K562 (cell line): ENCODE data around the gene ABR. TPM values are rescaled to one million over a fixed set of nuclear protein-coding genes. Genes with fewer than 3 reads are reported as not detected.

Experiments used
- ATAC-seq: fragments of 200-7000 bp; cut with Tn5 transposase; 3 replicates; pipeline ENCODE4 v1.9.1; 2020; ENCODE audit warnings: moderate library complexity
- BruUV-seq: library from RNA; stranded (reverse); fragments of 400-500 nt; replicated peaks from 2 replicates; lab custom pipeline; 2021; lab: Mats Ljungman, UMichigan
- CTCF ChIA-PET: fragments of 300-600 bp; formaldehyde crosslinking; extraction: SDS; loops from one replicate; lab custom pipeline; 2021; ENCODE audit warnings: low intra/inter-chr PET ratio; lab: Yijun Ruan, JAX
- POLR2A ChIA-PET: fragments of 300-600, 350-650 bp; sonication (Branson Sonifier 250); formaldehyde crosslinking; extraction: SDS; loops from one replicate; lab custom pipeline; 2021; ENCODE audit warnings: antibody characterized with exemption, inconsistent platforms; lab: Yijun Ruan, JAX
- DNase-seq, 4 experiments: peaks; one replicate each; pipeline versions ENCODE4 v3.0.0 to v3.0.0-alpha.2; 2011 to 2018; ENCODE audit warnings: low spot score in 3 of 4, mixed read lengths in 3 of 4; ENCODE audit errors: extremely low read depth in 1 of 4
- FAIRE-seq: peaks from 2 replicates; lab custom pipeline; 2011; peaks lifted over from hg19 to GRCh38; lab: Jason Lieb, UNC
- H2AFZ ChIP-seq: 2 replicates; pipeline ENCODE4 v1.6.0; 2011; ENCODE audit warnings: low read depth, low read length, control low read depth, inconsistent platforms
- H3K27ac ChIP-seq: fragments of 200-600 bp; 3 replicates; pipeline ENCODE4 v1.8.0; 2011; ENCODE audit warnings: low read depth, mild to moderate bottlenecking, control low read depth, inconsistent platforms, low read length, moderate library complexity, mixed read lengths; ENCODE audit errors: extremely low read depth
- H3K27me3 ChIP-seq, 2 experiments: fragments of 300-600 bp in 1 of 2; 2 replicates in 1 of 2; 3 replicates in 1 of 2; pipeline versions ENCODE4 v1.6.0 to v1.8.0; 2011; ENCODE audit warnings: inconsistent platforms in 2 of 2, low read length in 2 of 2, mild to moderate bottlenecking in 1 of 2, mixed read lengths in 1 of 2, moderate library complexity in 1 of 2; ENCODE audit not compliant: control insufficient read depth in 2 of 2, insufficient read depth in 2 of 2
- H3K36me3 ChIP-seq: fragments of 300-600 bp; 3 replicates; pipeline ENCODE4 v1.8.0; 2011; ENCODE audit warnings: mild to moderate bottlenecking, low read length, inconsistent platforms; ENCODE audit not compliant: control insufficient read depth, insufficient read depth
- H3K4me1 ChIP-seq, 2 experiments: fragments of 200-600 bp in 1 of 2; replicated peaks in 1 of 2; 2 replicates in 1 of 2; 3 replicates in 1 of 2; pipeline versions ENCODE4 v1.5.1 to v1.8.0; 2011; ENCODE audit warnings: inconsistent platforms in 2 of 2, low read length in 2 of 2, mild to moderate bottlenecking in 1 of 2, mixed read lengths in 1 of 2, moderate library complexity in 1 of 2; ENCODE audit not compliant: control insufficient read depth in 2 of 2, insufficient read depth in 2 of 2
- H3K4me2 ChIP-seq: 2 replicates; pipeline ENCODE4 v1.6.1; 2011; ENCODE audit warnings: low read length, control low read depth, inconsistent platforms, mixed read lengths; ENCODE audit not compliant: insufficient read depth
- H3K4me3 ChIP-seq: fragments of 200-600 bp; sonication (generic), shearing (Covaris generic); 2 replicates; pipeline ENCODE4 v1.5.1; 2016; ENCODE audit warnings: control low read depth, inconsistent platforms
- H3K79me2 ChIP-seq: fragments of 200-600 bp; 3 replicates; pipeline ENCODE4 v1.8.0; 2011; ENCODE audit warnings: low read length, inconsistent platforms; ENCODE audit not compliant: control insufficient read depth, insufficient read depth
- H3K9ac ChIP-seq, 2 experiments: 2 replicates each; pipeline versions ENCODE4 v1.6.0 to v1.6.1; 2011; ENCODE audit warnings: low read depth in 2 of 2, low read length in 2 of 2, control low read depth in 1 of 2, inconsistent platforms in 1 of 2, mild to moderate bottlenecking in 1 of 2, mixed read lengths in 1 of 2; ENCODE audit not compliant: insufficient read depth in 1 of 2
- H3K9me1 ChIP-seq: one replicate; pipeline ENCODE4 v1.6.0; 2011; ENCODE audit warnings: inconsistent platforms, mild to moderate bottlenecking, low read length, moderate library complexity; ENCODE audit not compliant: control insufficient read depth, insufficient read depth
- H3K9me3 ChIP-seq: replicated peaks from 2 replicates; pipeline ENCODE4 v1.5.1; 2011; ENCODE audit warnings: low read depth, low read length, inconsistent platforms; ENCODE audit not compliant: control insufficient read depth, insufficient read depth
- H4K20me1 ChIP-seq: replicated peaks from 2 replicates; pipeline ENCODE4 v1.6.1; 2011; ENCODE audit warnings: low read length, inconsistent platforms, mixed read lengths; ENCODE audit not compliant: control insufficient read depth, insufficient read depth
- COPS2 ChIP-seq: fragments of 450-650 bp; conservative IDR thresholded peaks from 2 replicates; pipeline ENCODE4 v1.6.1; 2016; ENCODE audit warnings: mild to moderate bottlenecking, moderate library complexity
- ELK1 ChIP-seq: sonication (generic); formaldehyde crosslinking; IDR thresholded peaks from 2 replicates; pipeline ENCODE4 v1.8.1; 2022; ENCODE audit warnings: missing genetic modification reagents
- HDAC6 ChIP-seq: IDR thresholded peaks from 2 replicates; pipeline ENCODE4 v1.6.1; 2012; ENCODE audit warnings: low read depth, mild to moderate bottlenecking, control low read depth, inconsistent platforms, low read length, moderate library complexity
- L3MBTL2 ChIP-seq: fragments of 450-650 bp; IDR thresholded peaks from 2 replicates; pipeline ENCODE4 v1.6.1; 2016; ENCODE audit warnings: mild to moderate bottlenecking, moderate library complexity
- MCM5 ChIP-seq: fragments of 450-650 bp; IDR thresholded peaks from 2 replicates; pipeline ENCODE4 v1.6.1; 2016; ENCODE audit warnings: low read depth
- SRSF3 ChIP-seq: fragments of 200-400 bp; formaldehyde crosslinking; IDR thresholded peaks from 2 replicates; pipeline ENCODE4 v1.6.1; 2016; ENCODE audit warnings: mild to moderate bottlenecking, low read length, moderate library complexity; ENCODE audit not compliant: insufficient read depth
- WGBS: fragments of 100-300 bp; shearing (Covaris generic); methylation state at CpG from one replicate; pipeline ENCODE4 v1.1.6; 2016; ENCODE audit warnings: low coverage, mixed read lengths; ENCODE audit not compliant: insufficient coverage; ENCODE audit errors: missing lambda C conversion rate; 5-methylcytosine and 5-hydroxymethylcytosine counted together
- in situ Hi-C: fragments of 300-500 bp; cut with MboI; formaldehyde crosslinking; loops from 4 replicates; pipeline ENCODE4 v1.15.0; 2018; ENCODE audit warnings: inconsistent platforms, mixed read lengths
- intact Hi-C: fragments of 100-400 bp; cut with micrococcal nuclease; formaldehyde crosslinking; loops from 2 replicates; pipeline ENCODE4 v1.14.2; 2022
- polyA plus RNA-seq, 8 experiments: library from polyadenylated mRNA; depleted of rRNA in 4 of 8; stranded (reverse) in 5 of 8; unstranded in 3 of 8; fragments of >200 nt; fragmentation: Nextera tagmentation in 2 of 8; fragmentation: Illumina TruSeq in 1 of 8; extraction: Ambion mirVana in 2 of 8; extraction: Trizol in 1 of 8; gene quantifications; 2 replicates each; pipeline versions ENCODE4 v1.2.1 to v1.2.3, GENCODE V29; 2011 to 2014; ENCODE audit warnings: inconsistent platforms in 1 of 8, missing spikeins in 1 of 8
- total RNA-seq, 7 experiments: library from RNA; depleted of rRNA in 6 of 7; stranded (reverse); fragments of >200 nt in 6 of 7; fragmentation: Illumina TruSeq in 2 of 7; extraction: Trizol in 2 of 7; gene quantifications; 2 replicates each; pipeline versions ENCODE4 v1.2.1 to v1.2.3, GENCODE V29; 2011 to 2021; ENCODE audit warnings: low replicate concordance in 1 of 7
- TF ChIP-seq, protein P1 (sequence below): IDR thresholded peaks from 3 replicates; pipeline ENCODE4 v1.6.1; 2011; ENCODE audit warnings: borderline replicate concordance, mild to moderate bottlenecking; ENCODE audit not compliant: insufficient read length, insufficient read depth

Gene ABR
- total and polyA plus RNA-seq, 9 of the 15 experiments (the other 6 are each of a cell fraction or from before 2014, with no cell fraction given) = 0.07 to 1.6 (median 0.37) TPM; not detected in 1

DNA sequence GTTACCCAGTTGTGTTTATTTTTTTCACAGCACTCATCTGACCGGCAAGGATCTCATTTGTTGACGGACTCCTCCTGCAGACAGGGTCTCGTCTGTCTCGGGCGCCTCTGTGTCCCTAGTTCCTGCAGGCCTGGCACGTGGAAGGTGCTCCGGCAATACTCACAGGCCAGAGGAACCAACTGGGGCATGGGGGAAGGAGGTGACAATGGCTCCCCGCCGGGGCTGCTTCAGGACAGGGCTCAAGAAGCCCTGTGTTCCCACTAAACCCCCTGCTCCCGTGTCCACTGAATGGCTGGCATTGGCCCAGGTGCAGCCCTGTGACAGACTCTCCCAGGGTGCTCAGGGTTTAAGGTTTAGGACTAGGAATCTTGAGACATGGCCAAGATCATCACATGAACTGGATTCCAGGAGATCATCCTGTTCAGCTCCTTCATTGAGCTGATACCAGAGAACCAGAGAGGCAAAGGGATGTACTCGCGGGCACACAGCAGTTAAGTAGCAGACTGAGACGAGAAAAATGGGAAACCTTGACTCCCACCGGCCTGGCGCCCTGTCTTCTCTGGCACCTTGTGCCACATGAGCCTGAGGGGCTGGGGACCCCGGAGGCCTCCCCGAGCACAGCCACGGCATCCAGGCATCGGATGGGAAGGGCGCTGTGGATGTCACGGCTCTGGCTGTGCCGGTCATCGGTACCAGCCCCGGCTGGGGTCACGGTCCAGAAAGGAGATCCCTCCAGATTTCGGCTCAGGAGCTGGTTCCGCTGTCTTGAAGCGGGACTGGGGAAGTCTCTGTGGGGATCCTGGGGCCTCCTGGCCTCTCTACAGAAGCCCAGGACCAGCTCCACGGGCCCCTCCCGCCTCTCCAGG, 153.8 kb downstream of the ABR start:
- no peak for TF ChIP-seq SRSF3
- no peak for TF ChIP-seq L3MBTL2
- no peak for TF ChIP-seq MCM5
- TF ChIP-seq HDAC6 = no peak
- no peak for TF ChIP-seq COPS2
- TF ChIP-seq, protein P1, sequence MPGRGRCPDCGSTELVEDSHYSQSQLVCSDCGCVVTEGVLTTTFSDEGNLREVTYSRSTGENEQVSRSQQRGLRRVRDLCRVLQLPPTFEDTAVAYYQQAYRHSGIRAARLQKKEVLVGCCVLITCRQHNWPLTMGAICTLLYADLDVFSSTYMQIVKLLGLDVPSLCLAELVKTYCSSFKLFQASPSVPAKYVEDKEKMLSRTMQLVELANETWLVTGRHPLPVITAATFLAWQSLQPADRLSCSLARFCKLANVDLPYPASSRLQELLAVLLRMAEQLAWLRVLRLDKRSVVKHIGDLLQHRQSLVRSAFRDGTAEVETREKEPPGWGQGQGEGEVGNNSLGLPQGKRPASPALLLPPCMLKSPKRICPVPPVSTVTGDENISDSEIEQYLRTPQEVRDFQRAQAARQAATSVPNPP = no peak
- no peak for TF ChIP-seq ELK1 (CRISPR knock-in tag)
- Histone ChIP-seq H3K9ac (no peak overlapping the region), H3K4me1 (peaks cover 0 to 15% of the 10 kb centered on the region in 2 experiments; a peak in 2 of 5 replicates), H3K36me3 (no peaks in the 10 kb centered on the region), H3K9me1 (no peaks in the 10 kb centered on the region), H2AFZ (no peak overlapping the region), H3K79me2 (no peaks in the 10 kb centered on the region), H3K27ac (no peak overlapping the region), H3K4me2 (no peak overlapping the region), H3K4me3 (no peak overlapping the region), H3K27me3 (peaks cover 8 to 87% of the 10 kb centered on the region in 2 experiments; a peak in 4 of 5 replicates), H4K20me1 (peaks cover 11% of the 10 kb centered on the region; the same call in 1 of the 2 replicates), H3K9me3 (no peaks in the 10 kb centered on the region)
- 2% methylated on average over 21 of the region's 30 CpGs for WGBS
- DNase-seq (no peak), ATAC-seq (no peak), FAIRE-seq (no peak)
- CTCF ChIA-PET = no interaction called here
- POLR2A ChIA-PET = interaction anchor here (0.6 kb wide), 1 partner anchor 15 kb away, joined by 4 read pairs; no protein-coding TSS in a partner anchor
- in situ Hi-C loops (no loop called here), intact Hi-C loops (no loop called here)
- no TSS peak for BruUV-seq
